GM19025 (cell line): ENCODE results near the gene B3GNT8.
"Not testable (repeated sequence)": the region's sequence is repeated elsewhere in the genome, so short reads cannot be mapped to it uniquely, and the experiment has no call there.

ENCODE experiments used
- ATAC-seq: cut with Tn5 transposase; IDR thresholded peaks from one replicate; pipeline ENCODE4 v1.9.1; 2021; ENCODE audit warnings: mild to moderate bottlenecking, low read depth, moderate library complexity; ENCODE audit not compliant: unreplicated experiment

B3GNT8 gene

DNA sequence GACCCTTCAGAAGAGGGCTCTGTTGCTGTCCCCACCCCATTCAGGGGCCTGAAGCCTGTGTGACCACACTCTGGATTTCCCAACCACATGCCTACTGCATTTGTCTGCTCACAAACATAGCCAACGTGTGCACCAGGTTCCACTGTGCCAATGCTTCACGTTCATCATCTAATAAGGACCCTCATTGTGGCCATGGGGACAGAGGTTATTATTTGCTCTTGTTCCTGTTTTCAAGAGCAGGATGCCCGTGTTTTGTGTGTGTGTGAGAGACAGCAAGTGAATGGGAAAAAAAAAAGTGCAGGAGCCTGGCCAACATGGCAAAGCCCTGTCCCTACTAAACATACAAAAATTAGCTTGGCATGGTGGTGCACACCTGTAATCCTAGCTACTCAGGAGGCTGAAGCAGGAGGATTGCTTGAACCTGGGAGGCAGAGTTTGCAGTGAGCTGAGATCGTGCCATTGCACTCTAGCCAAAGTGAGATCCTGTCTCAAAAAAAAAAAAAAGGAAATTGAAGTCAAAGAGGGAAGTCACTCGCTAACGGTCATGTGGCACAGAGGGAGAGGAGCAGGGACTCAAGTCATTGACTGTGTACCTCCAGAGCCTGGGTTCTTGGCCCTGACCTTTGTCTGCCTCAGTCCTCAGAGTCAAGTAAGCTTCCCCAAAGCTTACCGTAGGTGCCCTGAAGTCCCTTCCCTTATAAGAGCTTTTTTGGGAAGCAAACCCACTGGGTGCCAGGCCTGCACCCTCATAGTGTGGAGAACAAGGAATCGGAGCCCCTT is 6.9 kb downstream of the B3GNT8 start:
- ATAC-seq = no peak

DNA sequence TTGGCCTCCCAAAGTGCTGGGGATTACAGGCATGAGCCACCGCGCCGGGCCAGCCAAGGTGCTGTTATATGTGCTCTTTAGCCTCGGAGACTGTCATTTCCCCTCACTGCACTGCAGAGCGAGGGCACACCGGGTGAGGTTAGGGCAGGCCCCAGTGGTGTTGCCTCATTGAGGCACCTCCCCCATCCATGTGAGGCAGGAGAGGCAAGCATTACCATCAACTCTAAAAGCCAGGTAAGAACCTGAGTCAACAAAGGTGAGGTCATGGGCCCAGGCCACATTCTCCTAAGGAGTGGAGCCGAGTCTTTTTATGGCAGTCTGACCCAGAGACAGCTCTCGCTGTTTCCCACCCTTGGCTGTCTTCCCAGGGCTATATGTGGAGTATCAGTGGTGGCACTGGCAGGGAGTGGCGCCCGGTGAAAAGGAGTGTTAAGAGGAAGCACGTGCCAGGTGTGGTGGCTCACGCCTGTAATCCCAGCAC is 10.9 kb downstream of the B3GNT8 start:
- no peak for ATAC-seq

- ATAC-seq = no peak
Observed at GRCh38 chr19:41415154-41415571, 12.0 kb downstream of the B3GNT8 start.

- no peak for ATAC-seq
Observed at GRCh38 chr19:41414461-41414860, 12.7 kb downstream of the B3GNT8 start.

DNA sequence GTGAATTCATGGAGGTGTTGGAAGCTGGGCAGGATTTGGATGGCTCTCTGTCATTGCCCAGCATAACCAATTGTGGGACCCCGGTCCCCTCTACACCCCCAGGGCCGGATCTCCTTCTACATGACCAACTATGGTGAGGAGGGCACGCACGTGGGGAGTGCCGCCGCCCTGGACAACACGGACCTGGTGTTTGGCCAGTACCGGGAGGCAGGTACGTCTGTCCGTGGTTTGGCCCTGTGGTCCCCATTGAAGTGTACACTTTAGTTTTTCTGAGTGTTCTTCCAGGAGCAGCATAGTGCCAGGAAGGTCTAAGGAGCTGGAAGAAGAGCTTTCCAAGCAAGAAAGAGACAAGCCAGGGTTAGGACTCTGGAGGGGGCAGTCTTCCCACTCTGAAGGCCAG is 13.2 kb downstream of the B3GNT8 start:
- no peak for ATAC-seq

GRCh38 chr19:41412953-41413352 is 14.2 kb downstream of the B3GNT8 start:
- no peak for ATAC-seq

DNA sequence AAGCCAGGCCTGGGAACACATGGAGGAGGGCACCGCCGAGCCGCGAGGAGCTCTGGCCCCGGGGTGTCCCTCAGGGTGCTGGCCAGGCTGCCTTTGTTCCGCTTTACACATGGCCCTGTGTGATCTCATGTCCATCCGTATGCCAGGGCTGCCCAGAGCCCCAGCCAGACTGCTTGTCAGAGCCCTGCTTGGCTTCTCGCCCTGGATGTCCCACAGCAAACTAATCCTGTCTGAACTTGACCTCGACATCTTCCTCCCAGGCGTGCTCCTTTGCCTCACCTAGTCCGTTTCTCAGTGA is 15.3 kb downstream of the B3GNT8 start:
- ATAC-seq = no peak

DNA sequence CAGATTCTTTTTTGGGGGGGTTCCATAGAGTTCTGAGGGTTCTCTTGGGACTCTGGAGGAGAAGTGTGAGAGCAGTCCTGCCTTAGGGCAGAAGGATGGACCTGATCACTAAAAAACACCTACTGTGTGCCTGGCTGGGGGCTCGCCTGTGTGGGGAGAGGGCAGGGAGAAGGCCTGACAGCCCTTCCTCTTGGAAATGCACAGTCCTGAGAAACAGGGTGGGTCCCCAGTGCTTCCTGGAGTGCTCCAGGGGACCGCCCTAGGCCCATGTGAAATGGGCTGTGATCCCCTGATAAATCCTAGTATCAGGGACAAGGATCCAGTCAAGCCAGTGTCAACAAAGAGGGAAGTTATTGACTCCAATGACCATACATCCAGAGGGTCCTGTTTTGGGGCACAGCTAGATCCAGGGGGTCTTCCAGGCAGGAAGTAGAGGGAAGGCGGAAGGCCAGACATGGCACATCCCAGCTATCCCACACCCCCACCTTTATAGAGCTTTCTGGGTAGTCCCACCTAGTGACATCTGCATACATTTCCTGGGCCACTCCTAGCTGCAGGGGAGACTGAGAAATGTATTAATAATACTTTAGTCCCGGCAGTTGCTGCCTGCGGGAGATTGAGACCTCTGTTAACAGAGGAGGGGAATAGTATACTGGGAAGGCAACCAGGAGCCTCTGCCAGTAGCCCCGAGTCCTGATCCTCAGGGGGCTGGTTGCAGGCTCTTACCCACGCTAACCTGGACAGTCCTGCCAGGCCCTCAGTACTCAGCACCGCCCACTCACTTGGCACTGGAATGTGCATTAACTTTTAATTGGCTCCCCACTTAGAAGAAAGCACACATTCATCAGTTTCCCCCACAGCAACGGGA is 15.8 kb downstream of the B3GNT8 start:
- ATAC-seq = no peak

DNA sequence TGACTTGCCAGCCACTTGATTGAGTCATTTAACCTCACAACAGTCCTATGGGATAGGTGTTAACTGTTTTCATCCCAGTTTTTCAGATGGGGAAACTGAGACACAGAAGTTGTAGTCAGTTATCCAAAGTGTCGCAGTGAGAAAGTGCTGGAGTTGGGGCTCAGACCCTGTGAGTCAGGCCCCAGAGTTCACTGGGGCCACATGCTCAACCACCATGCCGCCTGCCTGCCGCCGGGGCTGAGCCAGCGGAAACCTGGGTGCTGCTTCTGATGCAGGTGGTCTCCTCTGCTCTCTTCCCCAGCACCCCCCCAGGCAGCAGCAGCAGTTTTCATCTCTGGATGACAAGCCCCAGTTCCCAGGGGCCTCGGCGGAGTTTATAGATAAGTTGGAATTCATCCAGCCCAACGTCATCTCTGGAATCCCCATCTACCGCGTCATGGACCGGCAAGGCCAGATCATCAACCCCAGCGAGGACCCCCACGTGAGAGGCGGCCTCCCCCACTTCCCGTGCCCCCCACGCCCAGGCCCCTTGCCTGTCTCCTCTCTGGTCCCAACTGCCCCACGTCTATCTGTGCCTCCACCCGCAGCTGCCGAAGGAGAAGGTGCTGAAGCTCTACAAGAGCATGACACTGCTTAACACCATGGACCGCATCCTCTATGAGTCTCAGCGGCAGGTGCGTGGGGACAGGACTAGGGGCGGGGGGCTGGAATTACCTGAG is 16.7 kb downstream of the B3GNT8 start:
- ATAC-seq = no peak

DNA sequence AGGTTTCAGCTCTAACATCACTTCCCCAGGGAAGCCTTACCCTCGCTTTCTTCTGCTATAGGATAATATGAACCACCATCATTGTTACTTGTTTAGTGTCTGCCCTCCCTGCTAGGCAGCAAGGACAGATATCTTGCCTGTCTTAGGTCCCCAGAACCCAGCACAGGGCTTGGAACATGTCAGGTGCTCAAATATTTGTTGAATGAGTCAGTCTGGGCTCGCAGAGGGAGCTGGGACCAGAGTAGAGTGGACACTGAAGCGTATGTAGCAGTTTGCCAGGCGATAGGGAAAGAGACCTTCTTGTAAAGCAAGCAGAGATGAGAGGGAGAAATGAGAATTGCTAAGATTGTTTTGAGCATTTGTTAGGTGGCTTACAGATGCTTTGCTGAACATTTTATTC is 17.9 kb downstream of the B3GNT8 start:
- no peak for ATAC-seq

DNA sequence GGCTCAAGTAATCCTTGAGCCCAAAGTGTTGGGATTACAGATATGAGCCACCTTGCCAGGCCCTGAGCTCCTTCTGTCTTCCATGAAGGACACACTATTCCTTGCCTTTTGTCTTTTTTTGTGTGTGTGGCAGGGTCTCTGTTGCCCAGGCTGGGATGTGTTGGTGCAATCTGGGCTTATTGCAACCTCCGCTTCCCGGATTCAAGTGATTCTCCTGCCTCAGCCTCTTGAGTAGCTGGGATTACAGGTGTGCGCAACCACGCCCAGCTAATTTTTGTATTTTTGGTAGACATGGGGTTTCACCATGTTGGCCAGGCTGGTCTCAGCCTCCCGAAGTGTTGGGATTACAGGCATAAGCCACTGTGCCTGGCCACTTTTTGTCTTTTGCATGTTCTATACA is 18.3 kb downstream of the B3GNT8 start:
- ATAC-seq = not testable (repeated sequence)

DNA sequence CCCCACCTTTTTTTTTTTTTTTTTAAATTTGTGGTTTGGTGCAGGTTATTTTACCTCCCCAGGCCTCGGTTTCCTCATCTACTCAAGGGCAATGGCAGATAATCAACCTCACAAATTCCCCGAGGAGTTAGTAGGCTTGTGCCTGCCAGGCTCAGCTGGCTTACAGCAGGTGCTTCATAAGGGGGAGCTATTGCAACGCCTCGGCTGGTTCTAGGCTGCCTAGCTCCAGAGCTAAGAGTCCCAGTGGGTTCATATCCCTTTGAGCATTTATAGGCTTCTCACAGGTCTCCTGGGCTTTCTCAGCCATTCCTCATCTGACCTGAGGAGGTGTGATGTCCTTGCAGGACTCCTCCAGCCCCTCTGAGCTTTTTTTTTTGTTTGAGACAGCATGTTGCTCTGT is 18.9 kb downstream of the B3GNT8 start:
- no peak for ATAC-seq

DNA sequence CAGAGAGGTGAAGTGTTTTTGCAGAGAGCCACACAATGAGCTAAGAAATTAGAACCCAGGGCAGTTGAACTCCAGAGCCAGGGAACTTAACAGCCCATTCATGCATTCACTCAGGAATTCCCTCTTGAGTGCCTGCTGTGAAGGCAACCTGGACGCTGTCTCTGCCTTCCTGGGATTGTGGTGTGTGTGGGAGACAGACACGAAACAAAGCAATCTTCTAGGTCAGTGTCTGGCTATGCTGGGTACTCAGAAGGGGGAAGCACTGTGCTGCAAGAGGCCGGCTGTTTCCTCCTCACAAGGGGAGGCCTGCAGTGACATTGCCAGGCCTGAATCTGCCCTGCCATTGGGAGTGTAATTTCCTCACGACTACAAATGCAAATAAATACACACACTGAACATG is 19.9 kb downstream of the B3GNT8 start:
- no peak for ATAC-seq

DNA sequence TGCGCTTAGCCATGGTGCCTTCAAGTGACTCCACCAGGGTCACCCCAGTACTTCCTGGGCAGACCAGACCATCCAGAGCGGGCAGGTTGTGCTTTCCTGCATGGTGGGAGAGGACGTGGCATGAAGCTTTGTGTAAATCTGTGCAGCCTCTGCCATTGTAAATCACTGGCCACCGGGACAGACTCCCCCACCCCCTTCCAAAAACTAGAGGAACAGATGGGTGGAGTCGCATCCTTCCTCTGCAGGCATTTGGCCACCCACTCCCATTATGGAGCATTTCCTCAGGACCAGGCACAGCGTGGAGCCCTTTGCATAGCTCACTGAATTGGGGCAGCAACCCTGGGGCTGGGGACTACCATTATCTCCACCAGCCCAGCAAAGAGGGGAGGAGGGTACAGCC is 21.4 kb downstream of the B3GNT8 start:
- no peak for ATAC-seq

DNA sequence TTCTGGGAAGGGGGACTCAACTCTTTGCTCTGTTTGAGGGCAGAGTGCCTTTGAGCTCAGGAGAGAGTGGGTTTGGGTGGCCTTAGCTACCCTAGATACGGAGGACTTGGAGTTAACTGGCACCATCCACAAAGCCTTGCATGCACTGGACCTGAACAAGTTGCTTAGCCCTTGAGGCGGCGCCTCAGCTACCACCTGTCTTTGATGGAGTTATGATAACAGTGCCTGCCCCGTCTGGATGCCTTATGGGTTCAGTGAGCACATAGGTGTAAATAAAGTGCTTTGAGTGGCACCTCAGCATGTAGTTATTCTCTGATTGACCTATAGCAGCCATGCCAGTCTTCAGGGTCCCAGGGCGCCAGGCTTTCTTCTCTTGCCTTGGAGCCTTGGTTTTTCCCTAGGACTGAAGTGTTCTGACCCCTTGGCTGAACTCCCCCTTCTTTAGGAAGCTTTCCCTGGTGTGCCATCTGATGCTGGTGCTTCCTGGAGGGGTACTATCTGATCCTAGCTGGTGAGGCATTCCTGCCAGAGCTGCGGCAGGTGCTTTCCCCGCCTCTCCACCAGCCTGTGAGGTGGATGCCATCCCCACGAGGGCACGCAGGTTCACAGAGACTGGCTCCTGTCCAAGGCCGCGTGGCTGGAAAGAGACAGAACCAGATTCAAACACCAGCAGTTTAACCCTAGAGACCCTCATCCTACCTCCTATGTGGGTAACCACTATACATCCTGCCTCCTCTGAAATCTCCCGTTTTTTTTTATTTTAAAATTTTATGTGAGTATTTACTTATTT is 23.8 kb downstream of the B3GNT8 start:
- no peak for ATAC-seq

DNA sequence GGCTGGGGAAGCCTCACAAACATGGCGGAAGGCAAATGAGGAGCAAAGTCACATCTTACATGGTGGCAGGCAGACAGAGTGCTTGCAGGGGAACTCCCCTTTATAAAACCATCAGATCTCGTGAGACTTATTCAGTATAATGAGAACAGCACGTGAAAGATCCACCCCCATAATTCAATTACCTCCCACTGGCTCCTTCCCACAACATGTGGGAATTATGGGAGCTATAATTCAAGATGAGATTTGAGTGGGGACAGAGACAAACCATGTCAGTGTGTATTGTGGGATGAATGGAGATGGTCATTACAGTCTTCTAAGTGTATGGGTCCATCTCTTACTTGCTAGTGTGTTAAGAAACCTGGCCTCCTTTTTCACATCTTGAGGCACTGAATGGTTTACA is 25.2 kb downstream of the B3GNT8 start:
- no peak for ATAC-seq

DNA sequence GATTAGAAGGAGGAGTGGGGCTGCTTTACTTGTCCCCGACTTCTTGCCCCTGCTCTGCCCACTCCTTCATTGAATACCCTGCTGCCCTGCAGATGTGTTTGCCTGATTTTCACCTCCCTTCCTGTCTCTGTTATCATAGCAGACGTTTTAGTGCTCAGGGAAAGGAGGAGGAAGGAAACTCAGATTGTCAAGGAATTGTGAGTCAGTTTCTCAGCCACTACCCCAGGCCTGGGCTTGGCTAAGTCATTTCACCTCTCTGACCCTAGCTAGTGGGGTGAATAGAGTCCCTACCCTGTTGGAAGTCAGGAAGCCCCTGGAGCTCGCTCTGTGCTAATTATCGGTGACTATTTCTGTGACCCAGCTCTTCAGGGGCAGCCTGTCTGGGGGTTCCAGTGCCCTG is 25.7 kb downstream of the B3GNT8 start:
- no peak for ATAC-seq

DNA sequence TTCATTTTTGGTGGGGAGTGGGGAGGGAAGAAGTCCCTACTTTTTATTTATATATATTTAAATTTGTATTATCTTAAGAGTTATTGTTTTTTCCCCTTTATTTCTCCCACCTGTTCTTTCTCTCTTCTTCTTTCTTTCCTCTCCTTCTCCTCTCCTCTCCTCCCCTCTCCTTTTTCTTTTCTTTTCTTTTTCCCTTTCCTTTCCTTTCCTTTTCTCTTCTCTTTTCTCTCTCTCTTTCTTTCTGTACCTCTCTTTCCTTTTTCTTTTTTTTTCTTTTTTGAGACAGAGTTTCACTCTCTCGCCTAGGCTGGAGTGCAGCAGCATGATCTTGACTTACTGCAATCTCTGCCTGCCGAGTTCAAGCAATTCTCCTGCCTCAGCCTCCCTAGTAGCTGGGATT is 27.6 kb downstream of the B3GNT8 start:
- ATAC-seq = no peak

- ATAC-seq = no peak
Observed at GRCh38 chr19:41399091-41399490, 28.1 kb downstream of the B3GNT8 start.

- no peak for ATAC-seq
Observed at GRCh38 chr19:41398598-41398997, 28.6 kb downstream of the B3GNT8 start.

DNA sequence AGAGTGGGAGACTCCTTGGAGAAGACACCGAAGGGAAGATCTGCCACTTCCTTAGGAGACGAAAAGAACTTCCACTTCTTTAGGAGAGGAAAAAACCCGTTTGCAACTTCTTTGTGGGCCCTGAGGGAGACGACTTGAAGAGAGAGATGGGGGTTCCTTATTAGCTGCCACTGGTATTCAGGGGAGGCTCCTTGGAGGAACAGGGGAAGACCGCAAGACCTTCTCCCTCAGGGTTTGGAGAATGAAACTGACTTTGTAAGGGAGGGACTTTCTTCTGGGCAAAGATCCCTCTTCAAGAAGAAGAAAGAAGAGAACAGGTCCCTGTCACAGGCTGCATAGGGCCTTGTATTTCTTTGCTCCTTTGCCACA is 29.1 kb downstream of the B3GNT8 start:
- ATAC-seq = no peak
